Astrocyte (in vitro differentiated cells and primary cell): Measurements from ENCODE around the gene GFER. TPM values are rescaled to one million over a fixed set of nuclear protein-coding genes. Genes with fewer than 3 reads are reported as not detected.
"Not testable (repeated sequence)": the region's sequence is repeated elsewhere in the genome, so short reads cannot be mapped to it uniquely, and the experiment has no call there.

Experiments
- DNase-seq: peaks from one replicate; pipeline ENCODE4 v3.0.0-alpha.2; 2010; ENCODE audit warnings: low read depth
- FAIRE-seq: peaks from 2 replicates; lab custom pipeline; 2011; peaks lifted over from hg19 to GRCh38; lab: Jason Lieb, UNC
- H2AFZ ChIP-seq: 2 replicates; pipeline ENCODE4 v1.6.0; 2012; ENCODE audit warnings: low read depth, low read length, inconsistent platforms
- H3K27ac ChIP-seq: 2 replicates; pipeline ENCODE4 v1.5.1; 2011; ENCODE audit warnings: low read depth, low read length, inconsistent platforms
- H3K27me3 ChIP-seq: 2 replicates; pipeline ENCODE4 v1.6.0; 2011; ENCODE audit warnings: low read length, inconsistent platforms; ENCODE audit not compliant: insufficient read depth
- H3K36me3 ChIP-seq: 2 replicates; pipeline ENCODE4 v1.5.1; 2011; ENCODE audit warnings: low read length, inconsistent platforms; ENCODE audit not compliant: insufficient read depth
- H3K4me1 ChIP-seq: 2 replicates; pipeline ENCODE4 v1.5.1; 2011; ENCODE audit warnings: low read length, inconsistent platforms; ENCODE audit not compliant: insufficient read depth
- H3K4me2 ChIP-seq: 2 replicates; pipeline ENCODE4 v1.6.0; 2012; ENCODE audit warnings: low read length, inconsistent platforms
- H3K4me3 ChIP-seq: 2 replicates; pipeline ENCODE4 v1.5.1; 2011; ENCODE audit warnings: low read depth, mild to moderate bottlenecking, low read length, inconsistent platforms; ENCODE audit not compliant: insufficient read depth
- H3K79me2 ChIP-seq: 2 replicates; pipeline ENCODE4 v1.6.0; 2012; ENCODE audit warnings: mild to moderate bottlenecking, low read length, inconsistent platforms; ENCODE audit not compliant: insufficient read depth
- H3K9ac ChIP-seq: 2 replicates; pipeline ENCODE4 v1.6.0; 2012; ENCODE audit warnings: mild to moderate bottlenecking, low read length, inconsistent platforms
- H3K9me3 ChIP-seq: 2 replicates; pipeline ENCODE4 v1.5.1; 2012; ENCODE audit warnings: low read depth, mild to moderate bottlenecking, low read length, inconsistent platforms; ENCODE audit not compliant: insufficient read depth
- H4K20me1 ChIP-seq: 2 replicates; pipeline ENCODE4 v1.6.0; 2012; ENCODE audit warnings: low read length, inconsistent platforms; ENCODE audit not compliant: insufficient read depth
- H3K27ac Mint-ChIP-seq: one replicate; pipeline ENCODE4 v1.8.0; 2021; ENCODE audit warnings: mild to moderate bottlenecking, mixed read lengths; ENCODE audit not compliant: unreplicated experiment
- H3K27me3 Mint-ChIP-seq: one replicate; pipeline ENCODE4 v1.8.0; 2021; ENCODE audit warnings: low read depth, mixed read lengths; ENCODE audit not compliant: unreplicated experiment
- H3K36me3 Mint-ChIP-seq: one replicate; pipeline ENCODE4 v1.8.0; 2021; ENCODE audit warnings: low read depth, mixed read lengths; ENCODE audit not compliant: unreplicated experiment
- H3K4me1 Mint-ChIP-seq: one replicate; pipeline ENCODE4 v1.8.0; 2021; ENCODE audit warnings: low read depth, mixed read lengths; ENCODE audit not compliant: unreplicated experiment
- H3K4me3 Mint-ChIP-seq: one replicate; pipeline ENCODE4 v1.8.0; 2021; ENCODE audit warnings: mild to moderate bottlenecking, moderate library complexity, mixed read lengths; ENCODE audit not compliant: unreplicated experiment
- H3K9me3 Mint-ChIP-seq: one replicate; pipeline ENCODE4 v1.8.0; 2021; ENCODE audit warnings: mild to moderate bottlenecking, mixed read lengths; ENCODE audit not compliant: unreplicated experiment
- CTCF ChIP-seq: IDR thresholded peaks from 2 replicates; pipeline ENCODE4 v1.5.1; 2011; ENCODE audit warnings: low read depth, mild to moderate bottlenecking, inconsistent platforms, low read length, moderate library complexity; ENCODE audit not compliant: insufficient read depth
- EZH2 ChIP-seq: IDR thresholded peaks from 2 replicates; pipeline ENCODE4 v1.6.1; 2012; ENCODE audit warnings: mild to moderate bottlenecking, low read length, inconsistent platforms; ENCODE audit not compliant: insufficient read depth
- total RNA-seq: library from RNA; stranded (reverse); gene quantifications from 2 replicates; pipeline ENCODE4 v1.2.1, GENCODE V29; 2021

Gene GFER
- total RNA-seq, 1 donor from 2014 or later = 30.4 TPM

- no peaks in the 10 kb centered on the region for H4K20me1 ChIP-seq
- H3K36me3 ChIP-seq = no peaks in the 10 kb centered on the region
- H3K4me1 ChIP-seq = no peaks in the 10 kb centered on the region
- H3K4me3 ChIP-seq = no peak overlapping the region
- H3K79me2 ChIP-seq = no peaks in the 10 kb centered on the region
- H3K27ac ChIP-seq = no peak overlapping the region
- Mint-ChIP-seq H3K27ac (no peak overlapping the region), H3K36me3 (no peaks in the 10 kb centered on the region), H3K4me1 (no peaks in the 10 kb centered on the region), H3K4me3 (no peak overlapping the region), H3K9me3 (no peaks in the 10 kb centered on the region), H3K27me3 (peaks cover 4% of the 10 kb centered on the region)
- DNase-seq (no peak), FAIRE-seq (no peak)
- H3K27me3 ChIP-seq = no peaks in the 10 kb centered on the region
- no peak for TF ChIP-seq EZH2
- no peak for TF ChIP-seq CTCF
- H3K9me3 ChIP-seq = no peaks in the 10 kb centered on the region
- H3K9ac ChIP-seq = no peak overlapping the region
- no peak overlapping the region for H2AFZ ChIP-seq
- H3K4me2 ChIP-seq = no peak overlapping the region
These were observed 33.9 kb upstream of the GFER start for GRCh38 chr16:1950047-1950446.

GRCh38 chr16:1950559-1950958, 33.4 kb upstream of the GFER start:
- FAIRE-seq = no peak
- peaks cover 5% of the 10 kb centered on the region for H3K27me3 Mint-ChIP-seq
- H3K36me3 Mint-ChIP-seq = no peaks in the 10 kb centered on the region
- DNase-seq = no peak
- no peaks in the 10 kb centered on the region for H3K9me3 ChIP-seq
- no peak for TF ChIP-seq EZH2
- no peak for TF ChIP-seq CTCF
- H3K4me2 ChIP-seq = no peak overlapping the region
- H3K79me2 ChIP-seq = no peaks in the 10 kb centered on the region
- no peaks in the 10 kb centered on the region for H3K4me1 Mint-ChIP-seq
- no peak overlapping the region for H3K27ac ChIP-seq
- no peaks in the 10 kb centered on the region for H3K4me1 ChIP-seq
- H2AFZ ChIP-seq = no peak overlapping the region
- no peaks in the 10 kb centered on the region for H3K9me3 Mint-ChIP-seq
- no peaks in the 10 kb centered on the region for H4K20me1 ChIP-seq
- no peak overlapping the region for H3K27ac Mint-ChIP-seq
- H3K4me3 Mint-ChIP-seq = no peak overlapping the region
- no peaks in the 10 kb centered on the region for H3K36me3 ChIP-seq
- no peak overlapping the region for H3K9ac ChIP-seq
- H3K4me3 ChIP-seq = no peak overlapping the region
- H3K27me3 ChIP-seq = no peaks in the 10 kb centered on the region

- DNase-seq (no peak), FAIRE-seq (no peak)
- Histone ChIP-seq H3K27me3 (no peaks in the 10 kb centered on the region), H3K4me1 (no peaks in the 10 kb centered on the region), H4K20me1 (no peaks in the 10 kb centered on the region), H3K9me3 (no peaks in the 10 kb centered on the region), H3K4me3 (no peak overlapping the region), H3K79me2 (no peaks in the 10 kb centered on the region), H3K27ac (no peak overlapping the region), H3K36me3 (no peaks in the 10 kb centered on the region), H2AFZ (no peak overlapping the region), H3K4me2 (no peak overlapping the region), H3K9ac (no peak overlapping the region)
- TF ChIP-seq EZH2 (no peak), CTCF (no peak)
- Mint-ChIP-seq H3K4me3 (no peak overlapping the region), H3K36me3 (no peaks in the 10 kb centered on the region), H3K27me3 (peaks cover 4% of the 10 kb centered on the region), H3K27ac (no peak overlapping the region), H3K4me1 (no peaks in the 10 kb centered on the region), H3K9me3 (no peaks in the 10 kb centered on the region)
These were observed 30.3 kb upstream of the GFER start for GRCh38 chr16:1953734-1954133.

GRCh38 chr16:1957434-1958142, 26.4 kb upstream of the GFER start:
- H3K9me3 Mint-ChIP-seq, H3K27me3 ChIP-seq, H3K9me3 ChIP-seq, H3K27me3 Mint-ChIP-seq, H3K4me2 ChIP-seq, DNase-seq, H3K9ac ChIP-seq, H3K36me3 Mint-ChIP-seq, H3K36me3 ChIP-seq, H3K4me1 Mint-ChIP-seq, FAIRE-seq, H2AFZ ChIP-seq, H3K4me3 ChIP-seq, H3K4me3 Mint-ChIP-seq, H3K27ac Mint-ChIP-seq, H3K27ac ChIP-seq: not testable (repeated sequence)
- Histone ChIP-seq H3K79me2 (peaks cover 32% of the 10 kb centered on the region), H4K20me1 (peaks cover 24% of the 10 kb centered on the region), H3K4me1 (peaks cover 16% of the 10 kb centered on the region)
